NCI-H2227 treated with DMSO at 0.1 percent for 48 hours (cell line): ENCODE results near the gene KRT23.
A peak's percentile ranks its signal among the peaks of the same experiment; 100 is the strongest.
"Not testable (repeated sequence)": the region's sequence is repeated elsewhere in the genome, so short reads cannot be mapped to it uniquely, and the experiment has no call there.

Experiments
- DNase-seq: peaks from one replicate; lab custom pipeline; 2025; lab: John Stamatoyannopoulos, UW

The KRT23 gene

GRCh38 chr17:40950176-40950575 lies 12.7 kb upstream of the KRT23 start:
- peak; percentile 12 for DNase-seq

- DNase-seq: peak; percentile 26
Measured at GRCh38 chr17:40949418-40949817, 12.0 kb upstream of the KRT23 start.

GRCh38 chr17:40947929-40948328 lies 10.5 kb upstream of the KRT23 start:
- no peak for DNase-seq

DNA sequence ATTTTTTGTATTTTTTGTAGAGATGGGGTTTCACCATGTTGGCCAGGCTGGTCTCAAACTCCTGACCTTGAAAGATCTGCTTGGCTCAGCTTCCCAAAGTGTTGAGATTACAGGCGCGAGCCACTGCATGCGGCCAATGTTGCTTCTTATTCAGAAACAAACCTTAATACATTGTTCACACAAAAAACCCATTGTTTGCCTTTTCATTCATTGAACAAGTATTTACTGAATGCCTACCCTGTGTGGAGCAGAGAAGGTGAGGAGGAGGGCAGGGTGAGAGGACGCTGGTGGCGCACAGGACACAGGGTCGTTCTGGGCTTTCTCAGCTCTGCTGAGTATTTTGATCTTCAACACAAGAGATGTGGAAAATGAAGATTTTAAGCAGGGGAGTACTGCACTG lies 8.0 kb upstream of the KRT23 start:
- no peak for DNase-seq

DNA sequence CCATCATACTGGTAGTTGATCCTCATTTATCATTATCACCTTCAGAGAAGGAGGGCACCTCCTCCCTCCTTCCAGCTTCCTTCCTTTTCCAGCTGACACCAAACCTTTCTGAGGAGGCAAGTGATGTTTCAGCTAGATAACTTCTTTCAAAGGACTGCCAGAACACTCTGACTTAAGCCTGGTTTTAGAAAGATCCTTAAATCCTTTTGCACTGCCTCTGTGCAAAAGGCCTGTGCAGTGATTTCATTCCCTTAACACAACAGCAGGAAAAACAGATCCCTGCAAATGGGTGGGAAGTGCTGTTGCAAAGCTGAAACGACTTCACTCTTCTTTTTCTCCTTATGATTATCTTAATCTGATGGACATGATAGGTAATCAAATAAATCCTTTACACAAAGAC lies 7.1 kb upstream of the KRT23 start:
- DNase-seq: no peak

- no peak for DNase-seq
Measured at GRCh38 chr17:40942553-40942952, 5.1 kb upstream of the KRT23 start.

GRCh38 chr17:40940266-40940665 lies 2.8 kb upstream of the KRT23 start:
- DNase-seq: no peak

DNA sequence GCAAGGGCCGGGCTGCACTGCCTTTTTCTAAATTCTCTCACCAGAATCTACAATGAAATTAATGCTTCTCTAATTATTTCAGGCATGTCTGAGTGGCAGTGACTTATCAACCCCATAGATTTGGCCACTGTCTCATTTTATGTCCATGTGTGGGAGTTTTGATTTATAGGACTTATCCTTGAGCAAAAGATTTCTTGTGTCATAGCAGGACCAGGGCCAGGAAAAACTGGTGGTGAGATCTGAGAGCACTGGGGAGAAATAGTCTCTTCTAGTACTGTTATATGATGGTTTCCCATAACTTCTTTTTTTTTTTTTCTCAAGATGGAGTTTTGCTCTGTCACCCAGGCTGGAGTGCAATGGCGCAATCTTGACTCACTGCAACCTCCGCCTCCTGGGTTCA lies 1.5 kb upstream of the KRT23 start:
- DNase-seq: no peak

GRCh38 chr17:40936976-40937375 lies 470 bp downstream of the KRT23 start:
- no peak for DNase-seq

GRCh38 chr17:40936437-40936971 lies 942 bp downstream of the KRT23 start:
- no peak for DNase-seq

DNA sequence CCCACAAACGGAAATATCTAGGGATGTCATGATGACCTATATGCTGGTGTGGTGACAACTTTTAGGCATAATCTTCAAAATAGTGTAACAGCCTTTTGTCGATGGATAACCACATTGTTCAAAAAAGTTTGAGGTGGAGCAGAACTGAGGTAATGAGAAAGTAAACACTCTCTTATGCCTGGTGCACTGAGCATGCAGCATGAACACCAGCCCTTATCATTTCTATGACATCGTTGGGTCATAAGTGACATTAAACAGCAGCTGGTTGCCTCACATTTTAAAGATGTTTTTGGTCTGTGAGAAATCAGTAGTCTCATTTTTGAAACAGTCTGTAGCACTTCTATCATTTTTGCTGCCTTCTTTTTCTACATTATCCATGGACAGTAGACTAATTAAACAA lies 1.8 kb downstream of the KRT23 start:
- DNase-seq: no peak

DNA sequence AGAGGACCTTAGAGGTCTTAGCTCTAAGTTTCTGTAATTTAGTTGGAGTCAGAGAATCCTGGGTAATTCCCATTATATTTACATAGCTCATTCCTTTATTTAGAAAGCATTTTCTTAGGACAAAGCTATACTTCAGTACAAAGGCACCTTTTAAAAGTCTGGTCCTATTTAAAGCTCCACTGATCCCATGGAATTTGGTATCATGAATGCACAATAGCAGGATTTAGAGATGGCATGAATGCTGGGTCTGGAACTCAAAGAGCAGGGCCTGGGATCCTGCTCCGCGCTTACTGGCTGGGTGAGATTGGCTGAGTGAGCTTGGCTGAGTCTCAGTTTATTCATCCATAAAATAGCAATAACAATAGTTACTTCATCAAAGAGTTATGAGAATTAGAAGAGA lies 4.8 kb downstream of the KRT23 start:
- DNase-seq: no peak

DNA sequence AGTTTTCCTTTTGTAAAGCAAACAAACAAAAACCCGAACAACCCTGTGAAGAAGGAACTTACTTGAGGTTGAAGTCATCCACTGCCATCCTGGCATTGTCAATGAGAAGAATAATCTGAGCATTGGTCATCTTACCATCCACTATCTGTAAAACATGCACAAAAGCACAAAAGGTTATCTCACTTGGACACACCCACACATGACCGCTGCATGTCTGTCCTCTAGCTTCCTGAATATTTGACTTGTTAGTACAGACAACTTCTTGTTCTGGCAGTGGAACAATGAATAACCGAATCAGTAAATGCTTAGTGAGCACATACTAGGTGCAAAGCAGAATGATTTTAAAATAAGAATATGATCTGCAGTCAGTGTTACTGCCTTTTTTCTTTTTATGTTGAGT lies 6.1 kb downstream of the KRT23 start:
- no peak for DNase-seq

- DNase-seq: no peak
Measured at GRCh38 chr17:40926341-40926740, 11.1 kb downstream of the KRT23 start.

- DNase-seq: no peak
Measured at GRCh38 chr17:40922239-40922638, 15.2 kb downstream of the KRT23 start.

GRCh38 chr17:40921026-40921425 lies 16.4 kb downstream of the KRT23 start:
- no peak for DNase-seq

GRCh38 chr17:40917116-40917515 lies 20.3 kb downstream of the KRT23 start:
- not testable (repeated sequence) for DNase-seq

GRCh38 chr17:40916366-40916765 lies 21.1 kb downstream of the KRT23 start:
- no peak for DNase-seq

DNA sequence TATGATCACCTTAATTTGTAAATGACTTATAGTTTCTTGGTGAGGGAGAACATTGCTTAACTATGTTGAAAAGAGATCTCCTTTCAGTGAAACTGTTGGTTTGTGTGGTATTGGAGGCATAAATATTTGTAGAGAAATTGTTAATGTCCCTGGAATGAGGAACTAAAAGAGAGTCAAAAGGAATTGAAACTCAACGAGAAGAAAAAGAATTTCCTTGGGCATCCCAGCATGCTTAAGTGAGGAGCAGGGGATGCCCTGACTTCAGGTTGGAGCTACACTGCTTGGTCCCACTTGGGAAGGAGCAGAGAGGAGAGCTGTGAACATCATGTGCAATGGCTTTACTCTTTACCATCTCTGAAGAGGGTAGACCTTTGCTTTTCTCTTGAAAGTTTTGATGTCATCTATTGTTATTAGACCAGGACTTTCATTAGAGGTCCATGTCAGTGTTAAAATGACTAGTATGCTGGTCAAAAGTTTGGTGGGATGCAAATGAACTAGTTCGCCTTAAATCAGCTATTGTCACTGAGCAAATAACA lies 21.7 kb downstream of the KRT23 start:
- DNase-seq: no peak

DNA sequence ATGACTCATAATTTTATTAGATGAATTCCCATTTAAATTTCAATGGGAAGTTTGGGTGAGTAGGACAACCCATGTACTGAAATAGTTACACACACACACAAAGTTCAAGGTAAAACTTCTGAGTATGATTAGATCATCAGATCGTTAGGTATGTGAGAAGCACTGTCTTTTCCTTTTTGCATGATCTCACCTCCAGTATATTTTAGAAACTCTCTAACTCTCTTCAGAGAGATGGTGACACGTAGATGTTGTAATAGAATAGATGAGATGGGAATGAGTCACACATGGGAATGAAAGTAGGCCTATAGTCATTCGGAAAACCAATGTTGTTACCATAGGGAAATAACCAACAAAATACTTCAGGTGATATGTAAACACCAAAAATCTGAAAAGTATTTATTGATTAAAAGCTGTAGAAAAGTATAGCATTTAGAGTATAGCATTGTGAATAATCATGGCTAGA lies 22.2 kb downstream of the KRT23 start:
- DNase-seq: no peak

DNA sequence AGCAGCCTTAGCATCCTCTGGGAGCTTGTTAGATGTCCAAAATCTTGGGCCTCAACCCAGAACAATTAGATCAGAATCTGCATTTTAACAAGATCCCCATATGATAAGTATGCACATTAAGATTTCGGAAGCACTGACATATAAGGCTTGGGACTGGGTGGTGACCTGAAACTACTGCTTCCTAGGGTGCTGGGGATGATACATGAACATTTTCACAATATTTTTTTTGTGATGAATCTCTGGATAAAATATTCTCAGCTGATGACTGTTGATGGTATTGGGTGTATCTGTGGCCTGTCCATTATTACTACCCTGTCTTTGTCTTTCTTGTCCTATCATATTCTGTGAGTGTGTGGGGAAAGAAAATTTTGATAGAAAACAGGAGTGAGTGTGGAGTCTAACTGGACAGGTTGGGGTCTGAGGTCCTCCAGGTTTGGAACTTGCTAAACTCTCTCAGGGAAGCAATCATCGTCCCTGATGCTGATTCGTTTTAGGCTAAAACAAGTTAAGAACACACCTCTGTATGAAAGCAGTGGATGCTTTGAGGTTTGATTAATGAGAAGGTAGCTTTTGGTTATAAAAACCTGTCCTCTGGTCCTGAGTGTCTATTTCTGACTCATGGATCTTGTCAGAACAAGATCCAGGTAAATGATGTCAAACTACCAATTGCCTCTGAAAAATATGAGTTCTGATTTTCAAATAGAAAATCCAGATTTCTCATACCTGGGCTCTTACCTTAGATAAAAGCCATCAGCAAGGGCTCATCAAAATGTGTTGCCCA lies 23.2 kb downstream of the KRT23 start:
- no peak for DNase-seq

DNA sequence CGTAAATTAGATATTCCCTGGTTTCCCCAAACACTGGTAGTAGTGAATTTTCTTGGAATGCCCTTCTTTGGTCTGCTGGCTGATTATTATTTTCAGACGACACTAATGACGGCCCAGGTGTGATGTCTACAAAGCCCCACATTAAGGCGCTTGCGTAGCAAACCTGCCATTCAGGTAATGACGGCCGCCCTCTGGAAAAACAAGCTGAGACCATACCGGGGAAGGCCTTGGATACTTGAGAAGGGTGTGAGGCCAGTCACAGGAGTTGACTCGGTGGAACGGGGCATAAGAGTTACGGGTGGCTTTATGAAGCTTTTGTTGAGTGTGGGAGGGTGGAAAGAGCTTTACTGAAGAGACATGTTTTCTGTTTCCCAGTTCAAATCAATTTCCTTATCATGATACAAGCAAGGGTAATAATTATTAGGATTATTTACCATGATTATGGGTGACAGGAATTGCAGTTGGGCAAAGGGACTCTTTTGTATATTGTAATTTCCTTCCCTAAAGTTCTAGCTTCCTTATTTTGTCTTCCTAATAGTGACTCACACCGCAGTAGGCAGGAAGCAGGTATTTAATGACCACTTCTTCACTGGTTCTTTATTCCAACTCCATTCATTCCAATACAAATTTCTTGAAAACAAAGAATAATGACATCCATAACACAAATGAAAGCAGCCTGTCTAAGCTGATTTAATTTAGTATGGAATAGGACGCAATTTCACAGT lies 24.8 kb downstream of the KRT23 start:
- no peak for DNase-seq

DNA sequence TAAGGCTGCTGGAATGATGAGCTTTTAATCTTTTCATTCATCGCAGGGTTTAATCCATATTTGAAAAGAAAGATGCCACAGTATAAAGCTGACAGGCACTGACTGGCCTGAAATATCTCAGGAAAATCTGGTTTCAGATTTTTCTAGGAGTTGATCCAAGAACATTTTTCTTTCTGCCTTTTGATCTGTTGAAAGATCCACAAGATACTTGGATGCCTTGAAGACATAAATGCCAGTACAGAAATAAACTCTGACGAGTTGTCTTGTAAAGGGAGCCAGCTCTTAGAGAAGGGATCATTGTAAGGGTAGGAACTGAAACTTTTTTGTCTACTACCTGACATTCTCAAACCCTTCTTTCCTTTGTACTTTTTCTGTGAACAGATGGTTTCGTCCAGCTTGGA lies 27.0 kb downstream of the KRT23 start:
- DNase-seq: no peak
